Gastrocnemius medialis (tissue), 4 donors: Measurements from ENCODE around the gene CCDC33.

Experiments used
- POLR2A ChIP-seq, 2 donors: fragments of 450-650 bp; IDR thresholded peaks; one replicate each; pipeline ENCODE4 v1.6.1; 2017; ENCODE audit warnings: antibody characterized with exemption in 2 of 2, mild to moderate bottlenecking in 2 of 2, moderate library complexity in 2 of 2
- TF ChIP-seq, protein P1 (sequence below), 5 experiments: fragments of 450-650 bp in 3 of 5; fragments of 200-600 bp in 2 of 5; sonication (generic) in 2 of 5; IDR thresholded peaks in 4 of 5; conservative IDR thresholded peaks in 1 of 5; 1 replicate in 4 of 5; 2 replicates in 1 of 5; pipeline ENCODE4 v1.5.1; 2016 to 2019; ENCODE audit warnings: antibody characterized with exemption in 5 of 5, mild to moderate bottlenecking in 3 of 5, moderate library complexity in 3 of 5

DNA sequence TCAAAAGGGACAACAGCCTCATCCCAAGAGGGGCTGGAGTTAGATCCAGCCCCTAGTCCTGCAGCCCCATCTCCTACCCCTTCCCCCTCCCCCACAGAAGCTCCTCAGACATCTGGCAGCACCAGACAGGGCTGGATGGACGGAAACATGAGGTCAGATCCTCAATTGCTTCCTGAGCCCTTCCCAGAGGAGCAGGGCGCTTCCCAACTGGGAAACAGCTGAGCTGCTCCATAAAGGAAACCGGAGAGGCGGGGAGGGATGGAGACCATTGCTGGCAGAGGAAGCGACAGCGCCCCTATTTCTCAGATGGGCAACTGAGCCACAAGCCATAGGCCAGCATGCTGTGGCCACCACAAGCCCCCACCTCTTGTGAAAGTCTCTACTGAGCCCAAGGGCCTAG lies 149.6 kb downstream of the CCDC33 start:
- TF ChIP-seq, protein P1, sequence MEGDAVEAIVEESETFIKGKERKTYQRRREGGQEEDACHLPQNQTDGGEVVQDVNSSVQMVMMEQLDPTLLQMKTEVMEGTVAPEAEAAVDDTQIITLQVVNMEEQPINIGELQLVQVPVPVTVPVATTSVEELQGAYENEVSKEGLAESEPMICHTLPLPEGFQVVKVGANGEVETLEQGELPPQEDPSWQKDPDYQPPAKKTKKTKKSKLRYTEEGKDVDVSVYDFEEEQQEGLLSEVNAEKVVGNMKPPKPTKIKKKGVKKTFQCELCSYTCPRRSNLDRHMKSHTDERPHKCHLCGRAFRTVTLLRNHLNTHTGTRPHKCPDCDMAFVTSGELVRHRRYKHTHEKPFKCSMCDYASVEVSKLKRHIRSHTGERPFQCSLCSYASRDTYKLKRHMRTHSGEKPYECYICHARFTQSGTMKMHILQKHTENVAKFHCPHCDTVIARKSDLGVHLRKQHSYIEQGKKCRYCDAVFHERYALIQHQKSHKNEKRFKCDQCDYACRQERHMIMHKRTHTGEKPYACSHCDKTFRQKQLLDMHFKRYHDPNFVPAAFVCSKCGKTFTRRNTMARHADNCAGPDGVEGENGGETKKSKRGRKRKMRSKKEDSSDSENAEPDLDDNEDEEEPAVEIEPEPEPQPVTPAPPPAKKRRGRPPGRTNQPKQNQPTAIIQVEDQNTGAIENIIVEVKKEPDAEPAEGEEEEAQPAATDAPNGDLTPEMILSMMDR (IDR thresholded peaks at IDR 0.05 in 4 of 5, conservative IDR thresholded peaks at IDR 0.05 in 1 of 5), result no peak
- no peak for TF ChIP-seq POLR2A (IDR thresholded peaks at IDR 0.05)
